Measurements from ENCODE around the gene GBE1.
"Not testable (repeated sequence)": the region's sequence is repeated elsewhere in the genome, so short reads cannot be mapped to it uniquely, and the experiment has no call there.

The GBE1 gene

DNA sequence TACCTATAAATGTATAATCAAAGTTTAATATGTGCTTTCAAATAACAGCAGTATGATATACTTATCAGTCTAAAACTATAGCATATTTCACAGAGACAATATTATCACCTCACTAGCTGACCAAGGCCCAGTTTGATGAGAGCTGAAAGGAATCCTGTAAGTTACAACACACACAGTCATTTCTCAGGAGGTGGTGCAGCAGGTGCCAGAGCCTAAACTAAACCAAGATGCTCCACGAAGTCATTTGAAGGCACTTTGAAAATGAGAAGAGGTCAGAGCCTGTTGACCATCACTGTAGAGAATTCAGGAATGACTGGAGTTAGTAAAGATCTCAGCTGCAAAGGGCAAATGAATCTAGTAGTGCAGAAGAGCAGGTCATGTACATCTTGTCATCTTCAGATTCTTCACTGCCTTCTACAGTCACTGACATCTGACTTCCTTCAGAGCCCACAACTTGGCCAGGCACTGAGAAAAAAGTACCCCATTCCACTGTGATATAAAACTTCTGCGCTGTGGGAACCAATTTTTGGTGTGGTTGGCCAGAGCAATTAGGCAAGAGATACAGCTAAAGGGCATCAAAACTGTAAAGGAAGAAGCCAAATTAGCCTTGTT is 7.9 kb downstream of the GBE1 start:
- no peak for DNase-seq (ENCODE audit: low read depth)

DNA sequence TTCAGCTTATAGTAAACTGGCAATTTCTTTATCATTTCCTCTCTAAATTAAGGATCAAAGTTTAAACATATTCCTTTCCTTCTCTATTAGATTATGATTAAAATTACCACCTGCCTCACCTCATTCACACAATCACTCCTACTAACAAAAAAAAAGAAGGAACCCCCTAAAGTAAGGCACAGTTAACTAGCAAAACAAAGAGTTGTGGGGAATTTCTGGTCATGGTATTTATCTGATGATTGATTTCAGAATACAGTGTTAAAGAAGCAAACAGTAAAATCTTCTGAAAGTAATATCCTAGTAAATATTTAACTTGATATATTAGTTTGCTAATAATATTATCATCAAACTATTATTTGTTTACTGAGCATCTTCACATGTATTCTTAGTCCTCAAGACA is 8.8 kb downstream of the GBE1 start:
- DNase-seq (ENCODE audit: low read depth), result no peak

GRCh38 chr3:81749265-81749664 is 12.2 kb downstream of the GBE1 start:
- no peak for DNase-seq (ENCODE audit: low read depth)

- DNase-seq (ENCODE audit: low read depth), result not testable (repeated sequence)
These were observed 14.2 kb downstream of the GBE1 start for GRCh38 chr3:81747280-81747679.

DNA sequence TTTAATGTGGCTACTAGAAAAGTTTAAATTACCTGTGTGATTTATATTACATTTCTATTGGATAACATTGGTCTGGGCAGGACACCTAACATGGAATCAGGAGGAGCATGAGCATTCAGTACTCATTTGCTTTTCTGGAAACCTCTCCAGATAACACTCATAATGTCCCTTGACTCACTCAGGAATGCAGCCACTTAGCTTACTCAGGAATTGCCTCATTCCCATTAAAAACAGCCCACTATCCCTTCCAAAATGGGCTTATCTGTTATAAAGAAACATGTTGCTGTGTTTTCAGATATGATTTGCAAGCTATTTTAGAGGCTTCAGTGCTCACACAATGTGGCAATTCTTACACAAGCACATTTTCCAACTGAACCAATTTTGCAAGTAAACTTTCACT is 17.1 kb downstream of the GBE1 start:
- DNase-seq (ENCODE audit: low read depth), result peak; percentile 94

- peak; percentile 94 for DNase-seq (ENCODE audit: low read depth)
These were observed 18.1 kb downstream of the GBE1 start for GRCh38 chr3:81743096-81744025.

GRCh38 chr3:81742581-81742980 is 18.9 kb downstream of the GBE1 start:
- DNase-seq (ENCODE audit: low read depth), result no peak

DNA sequence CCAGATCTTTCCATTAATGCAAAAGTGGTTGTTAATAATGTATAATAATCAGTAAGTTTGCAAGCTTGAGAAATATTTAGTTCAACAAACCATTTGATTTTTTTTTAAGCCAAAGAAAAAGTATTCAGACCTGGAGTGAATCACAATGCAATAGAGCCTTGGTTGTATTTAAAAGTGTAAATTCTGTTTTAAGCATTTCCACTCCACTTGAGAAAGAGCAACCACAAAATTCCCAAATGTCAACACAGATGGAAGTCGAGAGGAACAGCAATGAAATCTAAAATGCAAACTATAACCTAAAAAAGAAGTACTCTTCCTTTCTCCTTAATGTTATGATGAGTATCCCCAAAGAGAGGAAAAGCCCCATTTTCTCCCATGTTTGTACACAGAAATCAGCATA is 20.2 kb downstream of the GBE1 start:
- DNase-seq (ENCODE audit: low read depth), result no peak

GRCh38 chr3:81740731-81741130 is 20.7 kb downstream of the GBE1 start:
- no peak for DNase-seq (ENCODE audit: low read depth)

GRCh38 chr3:81735334-81735733 is 26.1 kb downstream of the GBE1 start:
- DNase-seq (ENCODE audit: low read depth), result no peak

DNA sequence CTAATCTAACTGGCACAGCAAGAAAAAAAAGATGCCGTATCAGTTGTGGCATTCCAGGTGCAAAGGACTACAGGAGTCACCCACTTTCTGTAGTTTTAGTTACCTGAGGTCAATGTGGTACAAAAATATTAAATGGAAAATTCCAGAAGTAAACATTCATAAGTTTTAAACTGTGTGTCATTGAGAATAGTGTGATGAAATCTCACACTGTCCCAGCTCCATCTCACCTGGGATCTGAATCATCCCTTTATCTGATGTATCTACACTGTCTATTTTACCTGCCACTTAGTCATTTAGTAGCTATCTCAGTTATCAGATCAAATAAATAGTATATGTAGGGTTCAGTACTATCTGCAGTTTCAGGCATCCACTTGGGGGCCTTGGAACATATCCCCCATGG is 26.7 kb downstream of the GBE1 start:
- no peak for DNase-seq (ENCODE audit: low read depth)

- no peak for DNase-seq (ENCODE audit: low read depth)
These were observed 28.8 kb downstream of the GBE1 start for GRCh38 chr3:81732642-81733041.

GRCh38 chr3:81728766-81729544 is 32.5 kb downstream of the GBE1 start:
- no peak for DNase-seq (ENCODE audit: low read depth)

DNA sequence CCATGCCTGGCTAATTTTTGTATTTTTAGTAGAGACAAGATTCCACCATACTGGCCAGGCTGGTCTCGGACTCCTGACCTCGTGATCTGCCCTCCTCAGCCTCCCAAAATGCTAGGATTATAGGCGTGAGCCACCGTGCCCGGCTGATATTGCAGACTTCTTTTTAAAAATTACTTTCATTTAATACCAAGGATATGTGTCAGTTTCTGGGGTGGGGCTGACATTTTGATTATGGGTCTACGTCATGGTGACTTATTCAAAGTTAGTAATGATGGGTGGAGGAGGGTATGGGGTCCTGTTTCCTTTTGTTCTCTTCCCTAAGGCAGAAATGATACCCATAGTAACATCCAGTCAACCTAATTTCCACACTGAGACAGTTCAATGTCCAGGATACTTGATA is 34.7 kb downstream of the GBE1 start:
- peak; percentile 41 for DNase-seq (ENCODE audit: low read depth)

DNA sequence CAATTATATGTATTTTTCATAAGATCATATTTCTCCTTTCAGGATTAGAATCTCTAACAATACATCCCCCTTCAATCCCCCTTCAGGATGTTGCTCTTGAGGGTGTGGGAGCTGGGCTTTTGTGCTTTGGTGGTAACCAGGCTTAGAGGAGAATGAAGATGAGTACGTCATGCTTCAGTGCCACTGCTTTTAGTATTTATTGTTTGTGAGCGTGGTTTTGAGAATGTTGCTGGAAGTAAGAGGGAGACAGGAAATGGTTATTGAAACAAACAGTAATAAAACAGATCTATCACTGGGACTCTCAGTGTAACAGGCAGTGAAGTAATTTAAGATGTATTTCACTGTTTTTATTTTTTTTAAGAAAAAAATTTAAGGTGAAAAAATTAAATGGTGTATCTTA is 35.3 kb downstream of the GBE1 start:
- DNase-seq (ENCODE audit: low read depth), result no peak

DNA sequence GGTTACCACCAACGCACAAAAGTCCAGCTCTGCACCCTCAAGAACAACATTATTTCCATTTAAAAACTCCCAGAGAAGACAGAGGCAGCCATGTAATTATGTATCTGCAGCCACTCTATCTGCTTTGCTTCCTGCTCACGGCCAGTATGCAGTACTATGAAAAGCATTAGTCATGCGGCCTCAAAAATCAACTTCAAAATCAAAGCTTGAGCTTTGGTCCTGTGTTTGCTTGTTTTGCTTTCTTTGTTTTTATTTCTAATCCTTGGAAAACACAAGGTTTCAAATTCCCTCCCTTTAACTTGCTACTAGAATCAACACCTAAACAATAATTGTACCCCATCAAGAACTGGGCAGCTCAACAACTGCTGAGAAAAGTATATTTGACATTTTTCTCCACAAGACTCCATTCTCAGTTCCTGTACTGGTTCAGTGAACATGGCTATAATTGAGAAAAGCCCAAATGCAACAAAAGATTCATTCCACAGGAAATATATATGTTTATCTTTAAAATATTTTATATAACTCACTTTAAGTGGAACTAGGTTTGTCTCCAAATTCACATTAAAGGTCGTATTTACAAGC is 37.6 kb downstream of the GBE1 start:
- peak; percentile 41 for DNase-seq (ENCODE audit: low read depth)

DNA sequence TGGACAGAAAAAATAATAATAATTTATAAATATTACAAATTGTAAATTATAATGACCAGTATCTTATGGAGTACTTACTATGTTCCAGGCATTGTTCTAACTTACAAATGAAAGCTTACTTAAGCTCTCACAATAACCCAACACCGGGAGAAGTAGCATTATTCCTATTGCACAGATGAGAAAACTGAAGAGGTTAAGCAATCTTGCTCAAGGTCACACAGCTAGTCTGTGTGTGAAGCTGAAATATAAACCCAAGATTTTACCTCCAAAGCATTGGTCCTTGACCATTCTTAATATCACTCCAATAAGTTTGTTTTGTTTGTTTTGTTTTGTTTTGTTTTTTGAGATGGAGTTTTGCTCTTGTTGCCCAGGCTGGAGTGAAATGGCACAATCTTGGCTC is 43.1 kb downstream of the GBE1 start:
- no peak for DNase-seq (ENCODE audit: low read depth)

- DNase-seq (ENCODE audit: low read depth), result peak; percentile 46
These were observed 44.5 kb downstream of the GBE1 start for GRCh38 chr3:81716870-81717509.

DNA sequence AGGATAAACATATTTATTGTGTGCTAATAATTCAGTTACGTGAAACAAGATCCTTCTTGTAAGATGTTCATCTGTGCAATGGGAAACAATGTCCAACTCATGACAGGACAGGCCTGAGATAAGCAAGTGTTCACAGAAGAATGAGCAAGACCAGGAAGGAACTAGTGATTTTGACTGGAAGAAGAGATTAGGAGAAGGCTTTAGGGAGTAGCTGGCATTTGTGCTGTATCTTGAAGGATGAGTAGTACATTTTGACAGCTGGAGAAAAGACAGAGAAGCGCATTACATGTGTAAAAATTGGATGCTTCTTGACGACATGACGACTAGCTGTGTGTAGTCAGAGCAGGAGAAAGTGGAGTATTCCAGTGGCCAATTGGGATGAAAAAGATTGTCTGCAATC is 48.4 kb downstream of the GBE1 start:
- DNase-seq (ENCODE audit: low read depth), result no peak

- DNase-seq (ENCODE audit: low read depth), result no peak
These were observed 51.8 kb downstream of the GBE1 start for GRCh38 chr3:81709606-81710005.

GRCh38 chr3:81707996-81708395 is 53.4 kb downstream of the GBE1 start:
- no peak for DNase-seq (ENCODE audit: low read depth)

DNA sequence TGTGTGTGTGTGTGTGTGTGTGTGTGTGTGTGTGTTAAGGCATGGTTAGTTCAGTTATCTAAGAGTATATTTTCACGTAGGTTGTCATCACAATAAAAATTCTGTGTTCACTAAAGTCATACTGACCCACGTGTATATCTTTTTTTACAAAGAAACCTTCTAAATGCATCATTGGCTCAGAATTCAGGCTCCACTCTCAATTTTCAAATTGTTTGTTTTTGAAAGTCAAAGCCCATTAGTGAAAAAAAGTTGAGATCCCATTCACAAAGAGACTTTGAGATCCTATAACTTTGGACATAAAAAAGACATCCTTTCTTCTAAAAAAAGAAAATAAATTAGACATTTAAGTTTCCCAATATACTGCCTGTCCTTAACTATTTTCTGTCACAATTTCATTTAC is 59.3 kb downstream of the GBE1 start:
- no peak for DNase-seq (ENCODE audit: low read depth)

Measured in stromal cell of bone marrow (primary cell).